Smooth muscle cell of trachea (primary cell): Measurements from ENCODE around the gene GABRR2. TPM values are rescaled to one million over a fixed set of nuclear protein-coding genes. Genes with fewer than 3 reads are reported as not detected.

Source experiments
- total RNA-seq: library from RNA; depleted of rRNA; stranded (reverse); fragments of >200 nt; gene quantifications from 2 replicates; pipeline ENCODE4 v1.2.1, GENCODE V29; 2014

Gene GABRR2
- 0.15 TPM in 1 of 2 replicates, not detected in the other for total RNA-seq

DNA sequence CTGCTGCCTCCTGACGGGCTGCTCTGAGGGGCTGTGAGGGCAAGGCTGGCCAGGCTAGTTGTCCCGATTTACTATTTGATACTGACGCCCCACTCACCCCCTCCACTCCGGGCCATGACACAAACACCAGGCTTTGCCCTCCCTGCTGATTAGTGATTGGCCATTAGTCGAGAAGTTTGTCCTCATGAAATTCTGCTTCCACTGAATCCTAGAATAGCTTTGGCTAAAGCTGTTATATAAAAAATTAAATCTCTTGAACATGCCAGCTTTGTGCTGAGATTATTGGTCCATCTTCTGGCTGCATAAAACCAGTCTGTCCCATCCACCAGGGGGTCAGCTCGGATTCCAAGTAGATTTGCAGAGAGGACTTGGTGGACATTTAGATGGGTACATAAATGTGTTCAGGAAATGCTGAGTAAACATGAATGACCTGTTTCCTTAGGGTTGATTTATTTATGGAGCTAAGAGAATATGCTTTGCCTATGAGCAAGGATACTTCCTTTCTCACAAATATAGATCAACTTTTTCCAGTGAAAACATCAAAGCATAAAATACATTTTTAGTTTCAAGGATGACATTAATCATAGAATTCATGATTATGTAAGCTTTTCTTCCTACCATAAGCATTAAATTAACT lies at the start of gene GABRR2:
Gene GABRR2, minus strand, starts transcription at position 51 of the 637 bp plus-strand sequence. CDS start 134 bp downstream, outside the sequence.

DNA sequence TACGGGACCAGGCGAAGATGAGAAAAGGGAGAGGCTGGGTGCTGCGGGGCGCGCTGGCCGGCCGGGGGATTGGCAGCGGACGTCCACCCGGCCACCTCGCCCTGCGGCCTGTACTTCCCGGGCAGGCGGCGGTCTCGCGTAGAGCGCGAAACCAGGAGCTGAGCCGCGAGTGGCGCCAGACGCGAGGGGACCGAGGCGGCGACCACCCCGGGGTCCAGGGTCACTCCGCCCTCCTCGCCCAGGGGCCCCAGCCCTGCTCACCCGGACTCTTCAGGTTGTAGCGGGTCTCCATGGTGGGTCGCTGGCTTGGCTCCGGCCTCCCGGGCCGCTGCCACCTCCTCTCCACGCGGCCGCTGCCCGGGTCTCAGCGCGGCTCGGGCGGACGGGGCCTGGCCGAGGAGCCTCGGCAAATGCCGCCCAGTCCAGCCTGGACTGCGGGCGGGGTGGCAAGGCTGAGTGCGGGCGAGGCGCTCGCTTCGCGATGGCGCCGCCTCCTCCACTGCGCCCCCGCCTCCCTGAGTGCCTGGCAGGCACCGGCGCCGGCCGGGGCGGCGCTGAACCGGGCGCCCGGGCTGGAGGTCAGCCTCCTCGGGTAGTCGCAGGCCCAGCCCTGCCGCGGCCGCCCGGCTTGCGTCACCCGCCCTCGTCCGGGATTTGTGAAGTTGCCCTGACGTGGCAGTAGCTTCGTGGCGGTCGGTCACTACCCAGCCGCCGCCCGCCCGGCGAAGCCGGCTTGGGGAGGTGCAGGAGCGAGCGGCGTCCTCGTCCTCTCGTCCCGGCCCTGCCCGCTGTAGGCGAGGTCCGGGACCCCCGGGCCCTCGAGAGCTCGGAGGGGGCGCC lies 37.4 kb upstream of the GABRR2 start, which contains the start of gene UBE2J1:
Gene UBE2J1, minus strand, starts transcription at position 445 of the 840 bp plus-strand sequence. Its CDS starts 153 bp downstream, at position 292.

DNA sequence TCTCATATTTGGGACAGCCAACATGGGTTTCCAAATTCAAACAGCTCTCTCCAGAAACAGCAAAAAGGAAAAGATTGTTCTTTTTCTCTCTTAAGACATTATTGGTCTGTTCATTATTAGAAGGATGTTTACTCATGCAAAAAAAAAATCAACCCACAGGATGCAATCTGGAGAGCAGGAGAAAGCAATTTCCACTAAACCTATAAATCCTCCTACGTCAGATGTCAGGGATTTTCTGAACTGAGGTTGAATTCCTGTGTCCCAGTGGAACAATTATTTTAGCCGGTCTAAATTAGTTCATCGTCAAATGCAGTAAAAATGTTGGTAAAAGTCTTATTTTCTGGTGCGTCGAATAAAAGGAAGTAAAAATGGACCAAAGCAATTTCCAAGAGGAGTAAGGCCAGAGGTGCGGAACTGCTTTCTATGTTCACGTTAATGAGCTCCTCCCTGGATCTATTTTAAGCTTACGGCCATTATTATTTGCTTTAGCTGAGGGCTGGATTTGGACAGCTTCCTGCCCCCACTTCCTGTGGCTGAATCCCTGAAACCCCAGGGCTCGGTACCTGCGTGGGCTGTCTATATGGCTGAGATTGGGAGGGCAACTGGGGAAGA lies 97.7 kb downstream of the GABRR2 start, which contains the start of gene GABRR1:
Gene GABRR1, minus strand, starts transcription at position 60 of the 612 bp plus-strand sequence. Its CDS starts 36 bp downstream, at position 24.

Other genes starting within 250 kb of the GABRR2 start
- gene PNRC1, start 234.5 kb downstream of the GABRR2 start, total RNA-seq = 66.3 and 68.5 TPM in 2 replicates
- gene SRSF12, start 197.2 kb downstream of the GABRR2 start, total RNA-seq = not detected in 2 replicates
- 3.3 and 3.8 TPM in 2 replicates for gene PM20D2, start 169.2 kb downstream of the GABRR2 start, total RNA-seq
- not detected in 2 replicates for gene GABRR1, start 97.9 kb downstream of the GABRR2 start, total RNA-seq
- 22.5 and 23.1 TPM in 2 replicates for gene UBE2J1, start 37.4 kb upstream of the GABRR2 start, total RNA-seq
- gene RRAGD, start 97.0 kb upstream of the GABRR2 start, total RNA-seq = 0.58 and 1.3 TPM in 2 replicates
- 1.8 and 2.2 TPM in 2 replicates for gene ANKRD6, start 117.9 kb upstream of the GABRR2 start, total RNA-seq